Neural cell (in vitro differentiated cells): ENCODE measurements around the gene TAS2R1.
"Not testable (repeated sequence)": the region's sequence is repeated elsewhere in the genome, so short reads cannot be mapped to it uniquely, and the experiment has no call there.

Experiments used
- EZH2 ChIP-seq: fragments of 200-600, 300-800 bp; shearing (Covaris generic), sonication (generic); IDR thresholded peaks from 2 replicates; pipeline ENCODE4 v1.6.1; 2014; ENCODE audit warnings: antibody characterized with exemption, low read length, borderline replicate concordance, mild to moderate bottlenecking; ENCODE audit not compliant: insufficient read depth, poor library complexity, severe bottlenecking
- POLR2AphosphoS5 ChIP-seq: IDR thresholded peaks from 2 replicates; pipeline ENCODE4 v1.6.1; 2012
- RAD21 ChIP-seq: fragments of 450-650 bp; conservative IDR thresholded peaks from 2 replicates; pipeline ENCODE4 v1.6.1; 2014; ENCODE audit warnings: antibody characterized with exemption, mild to moderate bottlenecking, moderate library complexity
- TF ChIP-seq, protein P1 (sequence below): fragments of 450-650 bp; IDR thresholded peaks from 2 replicates; pipeline ENCODE4 v1.5.1; 2014; ENCODE audit warnings: antibody characterized with exemption, mild to moderate bottlenecking, moderate library complexity; ENCODE audit not compliant: poor library complexity, severe bottlenecking

DNA sequence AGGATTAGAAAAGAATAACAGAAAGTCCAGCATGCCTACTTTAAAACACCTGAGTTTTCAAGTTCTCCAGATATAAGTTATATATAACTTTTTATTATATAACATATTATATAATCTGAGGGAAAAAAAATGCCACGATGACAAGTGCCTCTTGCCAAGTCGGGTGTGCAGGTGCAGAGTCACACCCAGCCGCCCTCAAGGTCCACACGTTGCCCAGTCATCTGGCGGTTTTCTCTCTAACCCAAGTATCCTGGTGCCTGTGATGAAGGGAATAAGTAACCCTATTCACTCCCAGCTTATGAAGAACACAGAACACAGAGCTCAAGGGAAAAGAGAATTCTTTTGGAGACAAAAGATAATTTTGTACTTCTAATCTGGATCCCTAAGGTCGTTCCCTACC is 31.8 kb downstream of the TAS2R1 start:
- TF ChIP-seq EZH2, RAD21, POLR2AphosphoS5: not testable (repeated sequence)
- TF ChIP-seq, protein P1, sequence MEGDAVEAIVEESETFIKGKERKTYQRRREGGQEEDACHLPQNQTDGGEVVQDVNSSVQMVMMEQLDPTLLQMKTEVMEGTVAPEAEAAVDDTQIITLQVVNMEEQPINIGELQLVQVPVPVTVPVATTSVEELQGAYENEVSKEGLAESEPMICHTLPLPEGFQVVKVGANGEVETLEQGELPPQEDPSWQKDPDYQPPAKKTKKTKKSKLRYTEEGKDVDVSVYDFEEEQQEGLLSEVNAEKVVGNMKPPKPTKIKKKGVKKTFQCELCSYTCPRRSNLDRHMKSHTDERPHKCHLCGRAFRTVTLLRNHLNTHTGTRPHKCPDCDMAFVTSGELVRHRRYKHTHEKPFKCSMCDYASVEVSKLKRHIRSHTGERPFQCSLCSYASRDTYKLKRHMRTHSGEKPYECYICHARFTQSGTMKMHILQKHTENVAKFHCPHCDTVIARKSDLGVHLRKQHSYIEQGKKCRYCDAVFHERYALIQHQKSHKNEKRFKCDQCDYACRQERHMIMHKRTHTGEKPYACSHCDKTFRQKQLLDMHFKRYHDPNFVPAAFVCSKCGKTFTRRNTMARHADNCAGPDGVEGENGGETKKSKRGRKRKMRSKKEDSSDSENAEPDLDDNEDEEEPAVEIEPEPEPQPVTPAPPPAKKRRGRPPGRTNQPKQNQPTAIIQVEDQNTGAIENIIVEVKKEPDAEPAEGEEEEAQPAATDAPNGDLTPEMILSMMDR: not testable (repeated sequence)
